Fibroblast of skin of left biceps (primary cell): ENCODE measurements around the gene CHRNB1.

Source experiments
- DNase-seq, 2 experiments: peaks; one replicate each; pipeline ENCODE4 v3.0.0-alpha.2; 2013; ENCODE audit warnings: low read depth in 2 of 2

Gene CHRNB1, protein sequence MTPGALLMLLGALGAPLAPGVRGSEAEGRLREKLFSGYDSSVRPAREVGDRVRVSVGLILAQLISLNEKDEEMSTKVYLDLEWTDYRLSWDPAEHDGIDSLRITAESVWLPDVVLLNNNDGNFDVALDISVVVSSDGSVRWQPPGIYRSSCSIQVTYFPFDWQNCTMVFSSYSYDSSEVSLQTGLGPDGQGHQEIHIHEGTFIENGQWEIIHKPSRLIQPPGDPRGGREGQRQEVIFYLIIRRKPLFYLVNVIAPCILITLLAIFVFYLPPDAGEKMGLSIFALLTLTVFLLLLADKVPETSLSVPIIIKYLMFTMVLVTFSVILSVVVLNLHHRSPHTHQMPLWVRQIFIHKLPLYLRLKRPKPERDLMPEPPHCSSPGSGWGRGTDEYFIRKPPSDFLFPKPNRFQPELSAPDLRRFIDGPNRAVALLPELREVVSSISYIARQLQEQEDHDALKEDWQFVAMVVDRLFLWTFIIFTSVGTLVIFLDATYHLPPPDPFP

GRCh38 chr17:7444682-7445618, at the start of gene CHRNB1:
Gene CHRNB1 (plus strand): TSS chr17:7445061. CDS start chr17:7445128, 67 bp downstream.
- no peak for DNase-seq

DNA sequence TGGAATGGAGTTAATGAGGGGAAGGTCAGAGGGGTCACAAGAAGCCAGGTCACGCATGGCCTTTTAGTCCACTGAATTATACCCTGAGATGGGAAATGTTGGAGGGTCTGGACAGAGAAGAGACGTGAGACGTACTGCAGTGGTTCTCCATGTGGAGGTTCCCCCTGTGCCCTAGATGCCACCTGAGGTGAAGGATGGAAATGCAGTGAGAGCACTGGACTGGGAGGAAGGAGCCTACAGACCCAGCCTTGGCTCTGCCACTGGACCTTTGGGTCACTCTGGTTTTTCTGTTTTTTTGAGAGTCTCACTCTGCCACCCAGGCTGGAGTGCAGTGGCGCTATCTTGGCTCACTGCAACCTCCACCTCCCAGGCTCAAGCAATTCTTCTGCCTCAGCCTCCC, 48.7 kb upstream of the CHRNB1 start:
- DNase-seq: no peak

DNA sequence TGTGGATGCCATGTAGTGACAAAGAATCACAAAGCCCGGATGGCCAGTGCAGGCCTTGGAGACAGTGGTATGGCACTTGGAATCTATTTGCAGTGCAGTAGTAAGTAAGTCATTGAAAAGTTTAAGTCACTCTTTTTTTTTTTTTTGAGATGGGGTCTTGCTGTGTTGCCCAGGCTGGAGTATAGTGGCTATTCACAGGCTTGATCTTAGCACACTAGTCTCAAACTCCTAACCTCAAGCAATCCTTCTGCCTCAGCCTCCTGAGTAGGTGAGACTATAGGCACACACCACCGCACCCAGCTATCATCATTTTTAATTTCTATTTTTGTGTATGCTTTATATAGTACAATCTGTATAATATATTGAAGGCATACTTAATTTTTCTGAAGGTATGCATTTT, 46.2 kb upstream of the CHRNB1 start:
- no peak for DNase-seq

GRCh38 chr17:7403043-7403726, 41.7 kb upstream of the CHRNB1 start:
- DNase-seq: no peak

DNA sequence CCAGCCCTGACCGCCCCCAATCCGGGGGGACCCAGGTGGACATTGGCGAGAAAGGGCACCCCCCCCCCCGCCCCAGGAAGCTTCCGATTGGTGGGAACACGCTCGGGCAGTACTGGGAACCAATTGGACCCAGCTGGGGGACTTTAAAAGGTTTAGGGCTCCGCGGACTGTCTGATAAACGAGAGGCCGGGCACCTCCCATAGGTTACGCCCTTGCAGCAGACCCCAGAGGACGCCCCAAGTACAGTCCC, 41.2 kb upstream of the CHRNB1 start:
- no peak for DNase-seq

- DNase-seq: peak; percentile 99
Measured at GRCh38 chr17:7403977-7404736, 40.7 kb upstream of the CHRNB1 start, which contains the start of gene TMEM256. Gene TMEM256 (minus strand): TSS chr17:7404097. CDS start chr17:7404084, 13 bp downstream.

GRCh38 chr17:7404737-7405349, 40.0 kb upstream of the CHRNB1 start:
- no peak for DNase-seq

- no peak for DNase-seq
Measured at GRCh38 chr17:7405350-7406234, 39.3 kb upstream of the CHRNB1 start.

GRCh38 chr17:7406235-7406825, 38.5 kb upstream of the CHRNB1 start:
- DNase-seq: no peak

GRCh38 chr17:7407082-7407481, 37.8 kb upstream of the CHRNB1 start:
- no peak for DNase-seq

- DNase-seq: no peak
Measured at GRCh38 chr17:7407485-7408251, 37.2 kb upstream of the CHRNB1 start, which contains the start of gene NLGN2. Gene NLGN2 (plus strand): TSS chr17:7407845. CDS start chr17:7408256, 411 bp downstream.

- DNase-seq: no peak
Measured at GRCh38 chr17:7408252-7408727, 36.6 kb upstream of the CHRNB1 start.

GRCh38 chr17:7408863-7409262, 36.0 kb upstream of the CHRNB1 start:
- no peak for DNase-seq

DNA sequence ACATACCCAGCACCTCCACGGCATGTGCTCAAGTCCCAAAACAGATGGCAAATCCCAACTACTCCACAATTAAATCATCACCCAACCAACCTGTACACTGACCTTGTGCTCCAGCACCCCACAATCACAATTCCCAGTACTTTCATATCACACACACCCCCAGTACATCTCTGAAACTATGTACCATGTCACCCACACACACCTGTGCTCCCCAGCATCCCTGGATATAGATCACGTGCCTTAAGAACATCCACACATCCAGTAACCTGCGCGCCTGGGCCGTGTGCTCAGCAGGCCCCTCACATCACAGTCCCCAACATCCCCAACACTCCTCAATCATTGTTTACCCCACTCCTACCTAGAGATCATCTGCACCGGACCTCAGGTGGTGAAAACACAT, 35.1 kb upstream of the CHRNB1 start:
- no peak for DNase-seq

GRCh38 chr17:7410634-7411426, 34.0 kb upstream of the CHRNB1 start:
- no peak for DNase-seq

DNA sequence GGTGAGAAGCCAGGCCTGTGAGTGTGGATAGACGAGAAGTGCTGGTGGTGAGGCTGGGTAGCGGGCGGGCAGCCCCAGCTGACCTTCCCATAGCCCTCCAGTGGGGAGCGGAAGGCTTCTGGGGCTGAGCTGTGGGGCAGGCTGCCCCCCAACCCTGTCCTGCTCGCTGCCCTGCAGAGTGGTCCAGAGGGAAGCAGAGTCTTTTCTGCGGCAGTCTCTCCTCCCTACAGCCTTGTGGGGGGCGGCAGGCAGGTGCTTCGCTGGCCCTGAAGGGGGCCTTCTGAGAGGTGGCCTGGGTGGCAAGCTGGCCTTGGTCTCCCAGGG, 33.5 kb upstream of the CHRNB1 start:
- no peak for DNase-seq

- no peak for DNase-seq
Measured at GRCh38 chr17:7413346-7413985, 31.4 kb upstream of the CHRNB1 start.
